ENCODE results near the gene GXYLT2.

- TF ChIP-seq EZH2 (IDR thresholded peaks at IDR 0.05; ENCODE audit: low read length, missing control alignments) (no peak), CTCF (conservative IDR thresholded peaks at IDR 0.05 in 1 of 2, IDR thresholded peaks at IDR 0.05 in 1 of 2; ENCODE audit: low read depth in 1 of 2, low read length in 2 of 2) (no peak)
Measured at GRCh38 chr3:72957297-72957696, 69.5 kb downstream of the GXYLT2 start.
